ENCODE results near the gene UBE4B. TPM values are rescaled to one million over a fixed set of nuclear protein-coding genes. Genes with fewer than 3 reads are reported as not detected.

UBE4B gene
- total and polyA plus RNA-seq, 9 of the 15 experiments (the other 6 are each of a cell fraction or from before 2014, with no cell fraction given): 11.7 to 73.7 (median 40.1) TPM

GRCh38 chr1:10173582-10173981 lies 140.8 kb downstream of the UBE4B start (continued):
- TF ChIP-seq PRDM10 (IDR thresholded peaks at IDR 0.05; ENCODE audit: partially characterized antibody) (no peak), PML (IDR thresholded peaks at IDR 0.05; ENCODE audit: low read length) (no peak)

- ATAC-seq: no peak
- H2AFZ ChIP-seq (ENCODE audit: low read depth, low read length): no peak overlapping the region
- no peak overlapping the region for H3K4me3 ChIP-seq
- TF ChIP-seq MXI1 (IDR thresholded peaks at IDR 0.05; ENCODE audit: low read depth, low read length) (no peak), ZNF407 (IDR thresholded peaks at IDR 0.05; ENCODE audit: low read depth) (no peak), RBM22 (IDR thresholded peaks at IDR 0.05; ENCODE audit: low read depth, low read length, poor library complexity, severe bottlenecking) (no peak), CBX3 (IDR thresholded peaks at IDR 0.05; ENCODE audit: borderline replicate concordance in 1 of 2, low read length in 2 of 2) (no peak)
- H3K4me2 ChIP-seq (ENCODE audit: insufficient read depth, low read length): no peak overlapping the region
- no peaks in the 10 kb centered on the region for H3K4me1 ChIP-seq (replicated peaks in 1 of 2; ENCODE audit: control insufficient read depth in 2 of 2, insufficient read depth in 2 of 2, low read length in 2 of 2)
- H3K27me3 ChIP-seq (ENCODE audit: control insufficient read depth in 2 of 2, insufficient read depth in 2 of 2, low read length in 2 of 2): no peaks in the 10 kb centered on the region
- in situ Hi-C loops (cut with MboI): no loop called here
- intact Hi-C loops (cut with micrococcal nuclease): no loop called here
- no peak overlapping the region for H3K27ac ChIP-seq (ENCODE audit: extremely low read depth, low read depth, low read length)
- BruUV-seq (replicated peaks): no TSS peak
- no peaks in the 10 kb centered on the region for H4K20me1 ChIP-seq (replicated peaks; ENCODE audit: control insufficient read depth, insufficient read depth, low read length)
- CTCF ChIA-PET (ENCODE audit: low intra/inter-chr PET ratio): no interaction called here
- H3K36me3 ChIP-seq (ENCODE audit: control insufficient read depth, insufficient read depth, low read length): peaks cover 44% of the 10 kb centered on the region
- POLR2A ChIA-PET: interaction anchor here (0.6 to 1.0 kb wide), 3 partner anchors 11 to 32 kb away, joined by 3 to 5 read pairs (median 4); partner anchors contain the start of gene KIF1B
- DNase-seq (ENCODE audit: extremely low read depth in 1 of 4, low spot score in 3 of 4): no peak
- H3K9ac ChIP-seq (ENCODE audit: insufficient read depth in 1 of 2, low read depth in 2 of 2, low read length in 2 of 2): no peak overlapping the region
- no peaks in the 10 kb centered on the region for H3K9me3 ChIP-seq (replicated peaks; ENCODE audit: control insufficient read depth, insufficient read depth, low read depth, low read length)
- H3K79me2 ChIP-seq (ENCODE audit: control insufficient read depth, insufficient read depth, low read length): no peaks in the 10 kb centered on the region
- FAIRE-seq: no peak
- WGBS (ENCODE audit: insufficient coverage, low coverage, missing lambda C conversion rate): 73% methylated on average over 5 of the region's 5 CpGs
- H3K9me1 ChIP-seq (ENCODE audit: control insufficient read depth, insufficient read depth, low read length): no peaks in the 10 kb centered on the region
Measured at GRCh38 chr1:10177876-10178275, 145.1 kb downstream of the UBE4B start.

Measured in K562 (cell line).